Right atrium auricular region (tissue), 2 donors: ENCODE results near the gene SFSWAP. TPM values are rescaled to one million over a fixed set of nuclear protein-coding genes. Genes with fewer than 3 reads are reported as not detected.
A peak's percentile ranks its signal among the peaks of the same experiment; 100 is the strongest.
"Not testable (repeated sequence)": the region's sequence is repeated elsewhere in the genome, so short reads cannot be mapped to it uniquely, and the experiment has no call there.

Experiments
- DNase-seq: peaks from one replicate; pipeline ENCODE4 v3.0.0-alpha.2; 2019; ENCODE audit warnings: low spot score
- H3K27ac ChIP-seq, 2 donors: fragments of 200-600 bp; sonication (generic); 1 replicate in 1 of 2; 2 replicates in 1 of 2; pipeline ENCODE4 v1.5.1; 2016 to 2019
- H3K27me3 ChIP-seq, 2 donors: fragments of 200-600 bp; sonication (generic); one replicate each; pipeline versions ENCODE4 v1.5.1 to v1.6.0; 2017 to 2019
- H3K36me3 ChIP-seq: fragments of 200-600 bp; sonication (generic); one replicate; pipeline ENCODE4 v1.5.1; 2016
- H3K4me1 ChIP-seq, 2 donors: fragments of 200-600 bp; sonication (generic); one replicate each; pipeline versions ENCODE4 v1.5.1 to v1.6.0; 2017 to 2019
- H3K4me3 ChIP-seq, 2 donors: fragments of 200-600 bp; sonication (generic); 1 replicate in 1 of 2; 2 replicates in 1 of 2; pipeline ENCODE4 v1.5.1; 2017 to 2019; ENCODE audit warnings: mild to moderate bottlenecking in 1 of 2, moderate library complexity in 1 of 2
- H3K9me3 ChIP-seq, 2 donors: fragments of 200-600 bp; sonication (generic); one replicate each; pipeline ENCODE4 v1.5.1; 2019
- CTCF ChIP-seq, 2 donors: fragments of 200-600 bp; sonication (generic); IDR thresholded peaks; one replicate each; pipeline ENCODE4 v1.5.1; 2019; ENCODE audit warnings: antibody characterized with exemption in 2 of 2
- total RNA-seq, 2 donors: library from RNA; depleted of rRNA; stranded (reverse); fragments of >200 nt; gene quantifications; one replicate each; pipeline ENCODE4 v1.1.0, GENCODE V29; 2016

Gene SFSWAP
- total RNA-seq, 2 donors from 2014 or later: 11.4 to 12.3 TPM

GRCh38 chr12:131775392-131776236, 64.7 kb downstream of the SFSWAP start:
- Histone ChIP-seq H3K27ac (peak overlapping the region in 1 of 2 donors; percentile 1), H3K36me3 (peaks cover 45% of the 10 kb centered on the region)

GRCh38 chr12:131776237-131776889, 65.5 kb downstream of the SFSWAP start:
- no peak overlapping the region for H3K4me3 ChIP-seq
- no peak for DNase-seq
- peaks cover 45% of the 10 kb centered on the region for H3K36me3 ChIP-seq
- no peak for TF ChIP-seq CTCF (IDR thresholded peaks at IDR 0.05)
- peaks cover 0 to 9% of the 10 kb centered on the region in 2 donors for H3K4me1 ChIP-seq
- no peaks in the 10 kb centered on the region for H3K27me3 ChIP-seq
- no peaks in the 10 kb centered on the region for H3K9me3 ChIP-seq
- H3K27ac ChIP-seq: no peak overlapping the region

More at GRCh38 chr12:131775392-131776236, 64.7 kb downstream of the SFSWAP start:
- TF ChIP-seq CTCF (IDR thresholded peaks at IDR 0.05): no peak
- H3K27me3 ChIP-seq: no peaks in the 10 kb centered on the region
- no peaks in the 10 kb centered on the region for H3K9me3 ChIP-seq
- no peak overlapping the region for H3K4me3 ChIP-seq
- peaks cover 0 to 9% of the 10 kb centered on the region in 2 donors for H3K4me1 ChIP-seq
- DNase-seq: no peak

- not testable (repeated sequence) for H3K9me3 ChIP-seq, DNase-seq, H3K27me3 ChIP-seq, H3K27ac ChIP-seq, H3K4me1 ChIP-seq, H3K4me3 ChIP-seq
- H3K36me3 ChIP-seq: peaks cover 48% of the 10 kb centered on the region
Measured at GRCh38 chr12:131777269-131777668, 66.4 kb downstream of the SFSWAP start.

- TF ChIP-seq CTCF (IDR thresholded peaks at IDR 0.05): no peak
- Histone ChIP-seq H3K4me3 (no peak overlapping the region), H3K9me3 (no peaks in the 10 kb centered on the region), H3K4me1 (peaks cover 0 to 9% of the 10 kb centered on the region in 2 donors), H3K27me3 (no peaks in the 10 kb centered on the region), H3K36me3 (peaks cover 50% of the 10 kb centered on the region), H3K27ac (no peak overlapping the region)
- no peak for DNase-seq
Measured at GRCh38 chr12:131779027-131779426, 68.1 kb downstream of the SFSWAP start.

- DNase-seq: no peak
- no peak for TF ChIP-seq CTCF (IDR thresholded peaks at IDR 0.05)
- Histone ChIP-seq H3K27me3 (no peaks in the 10 kb centered on the region), H3K27ac (no peak overlapping the region), H3K4me1 (no peaks in the 10 kb centered on the region), H3K9me3 (no peaks in the 10 kb centered on the region), H3K4me3 (no peak overlapping the region), H3K36me3 (peaks cover 65% of the 10 kb centered on the region)
Measured at GRCh38 chr12:131782061-131782460, 71.2 kb downstream of the SFSWAP start.

- Histone ChIP-seq H3K36me3 (peaks cover 68% of the 10 kb centered on the region), H3K27ac (no peak overlapping the region), H3K9me3 (no peaks in the 10 kb centered on the region), H3K4me3 (no peak overlapping the region), H3K4me1 (no peaks in the 10 kb centered on the region), H3K27me3 (no peaks in the 10 kb centered on the region)
- TF ChIP-seq CTCF (IDR thresholded peaks at IDR 0.05): no peak
- DNase-seq: no peak
Measured at GRCh38 chr12:131783915-131784541, 73.1 kb downstream of the SFSWAP start.
